ENCODE measurements around the gene AJAP1.

- TF ChIP-seq FOXM1 (IDR thresholded peaks at IDR 0.05; ENCODE audit: borderline replicate concordance) (no peak), SP1 (IDR thresholded peaks at IDR 0.05) (no peak), FOXK2 (IDR thresholded peaks at IDR 0.05) (no peak), ELF4 (IDR thresholded peaks at IDR 0.05) (no peak), L3MBTL2 (conservative IDR thresholded peaks at IDR 0.05) (no peak), PKNOX1 (IDR thresholded peaks at IDR 0.05) (no peak), BHLHE40 (IDR thresholded peaks at IDR 0.05; ENCODE audit: borderline replicate concordance) (no peak), NFRKB (IDR thresholded peaks at IDR 0.05) (no peak)
These were observed 8.3 kb downstream of the AJAP1 start for GRCh38 chr1:4662723-4663122.

All from HEK293T (cell line).